ENCODE results near the gene KRT3. TPM values are rescaled to one million over a fixed set of nuclear protein-coding genes. Genes with fewer than 3 reads are reported as not detected.

The KRT3 gene
- total RNA-seq, 4 donors from 2014 or later = not detected

DNA sequence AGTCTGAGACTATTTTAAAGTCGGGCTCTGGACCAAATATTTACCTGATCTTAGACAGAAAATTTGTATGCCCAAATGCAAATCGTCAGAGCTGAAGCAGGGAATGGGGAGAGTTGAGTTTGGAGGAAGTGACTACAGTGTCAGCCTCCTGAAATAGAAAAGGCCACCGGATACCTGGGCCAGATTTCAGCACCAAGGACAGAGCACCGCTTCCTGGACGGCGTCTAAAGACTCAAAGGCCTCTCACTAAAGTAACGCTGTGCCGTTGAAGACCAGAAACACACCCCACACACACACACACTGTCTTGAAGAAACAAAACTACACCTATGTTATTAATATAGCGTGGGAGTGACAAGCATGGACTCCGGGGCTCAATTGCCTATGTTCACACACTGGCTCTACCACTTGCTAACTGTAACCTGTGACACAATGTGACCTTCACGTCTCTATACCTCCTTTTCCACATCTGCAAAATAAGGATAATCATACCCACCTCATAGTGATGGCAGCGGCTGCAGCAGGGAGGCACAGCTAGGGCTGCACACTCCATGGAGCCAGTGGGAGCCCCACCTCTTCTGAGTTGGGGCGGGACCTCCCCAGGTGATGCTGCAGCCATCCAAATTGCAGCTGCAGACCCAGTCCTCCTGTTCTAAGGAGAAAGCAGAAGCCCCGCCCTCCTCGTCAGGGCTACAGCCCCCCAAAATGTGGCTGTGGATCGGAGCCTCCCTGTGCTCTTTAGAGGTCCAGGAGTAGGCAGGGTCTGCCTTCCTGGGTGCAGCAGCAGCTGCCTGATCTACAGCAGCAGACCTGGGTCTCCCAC lies 54.3 kb downstream of the KRT3 start:
- no peak overlapping the region for H3K27ac ChIP-seq (replicated peaks in 1 of 4)
- no peaks in the 10 kb centered on the region for H3K4me1 ChIP-seq
- DNase-seq (ENCODE audit: extremely low spot score) = no peak
- no peaks in the 10 kb centered on the region for H3K9me3 ChIP-seq
- intact Hi-C loops (cut with DNase I) = no loop called here
- TF ChIP-seq POLR2AphosphoS5 (IDR thresholded peaks at IDR 0.05) (no peak), POLR2A (IDR thresholded peaks at IDR 0.05; ENCODE audit: low read depth) (no peak), EP300 (IDR thresholded peaks at IDR 0.05) (no peak), CTCF (IDR thresholded peaks at IDR 0.05) (no peak)
- no peak overlapping the region for H3K4me3 ChIP-seq
- WGBS = 15% methylated on average over 14 of the region's 16 CpGs
- no peaks in the 10 kb centered on the region for H3K36me3 ChIP-seq
- peaks cover 0 to 38% (median 0%) of the 10 kb centered on the region in 4 donors for H3K27me3 ChIP-seq

- peaks cover 0 to 42% (median 0%) of the 10 kb centered on the region in 4 donors for H3K27me3 ChIP-seq
- TF ChIP-seq EP300 (IDR thresholded peaks at IDR 0.05) (no peak), CTCF (IDR thresholded peaks at IDR 0.05) (no peak), POLR2A (IDR thresholded peaks at IDR 0.05; ENCODE audit: low read depth) (no peak), POLR2AphosphoS5 (IDR thresholded peaks at IDR 0.05) (no peak)
- intact Hi-C loops (cut with DNase I) = no loop called here
These were observed 55.3 kb downstream of the KRT3 start for GRCh38 chr12:52740584-52740983.

DNA sequence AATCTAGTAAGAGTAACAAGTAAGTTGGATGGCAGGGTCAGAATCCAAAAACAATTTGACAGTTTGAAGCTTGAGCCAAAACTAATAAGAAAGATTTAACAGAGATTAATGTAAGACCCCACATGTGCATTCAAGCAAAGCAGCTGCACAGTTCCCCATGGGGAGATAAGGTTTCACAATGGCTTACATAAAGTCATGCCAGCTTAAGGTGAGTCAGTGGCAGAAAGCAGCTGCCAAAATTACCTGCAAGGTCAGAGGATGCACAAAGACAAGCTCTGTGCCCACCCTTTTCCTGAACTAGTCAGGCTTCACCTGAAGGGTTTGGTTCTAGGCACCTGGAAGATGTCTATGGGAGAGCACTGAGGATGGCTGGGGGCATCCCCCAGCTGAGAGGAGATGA lies 56.0 kb downstream of the KRT3 start:
- Histone ChIP-seq H3K27me3 (peaks cover 0 to 48% (median 0%) of the 10 kb centered on the region in 4 donors), H3K4me3 (no peak overlapping the region)

More at GRCh38 chr12:52740584-52740983, 55.3 kb downstream of the KRT3 start:
- H3K36me3 ChIP-seq = no peaks in the 10 kb centered on the region
- no peaks in the 10 kb centered on the region for H3K4me1 ChIP-seq
- H3K27ac ChIP-seq (replicated peaks in 1 of 4) = no peak overlapping the region
- no peak overlapping the region for H3K4me3 ChIP-seq
- no peak for DNase-seq (ENCODE audit: extremely low spot score)
- no peaks in the 10 kb centered on the region for H3K9me3 ChIP-seq

More for the DNA sequence above, 56.0 kb downstream of the KRT3 start:
- DNase-seq (ENCODE audit: extremely low spot score) = no peak
- Histone ChIP-seq H3K36me3 (no peaks in the 10 kb centered on the region), H3K4me1 (no peaks in the 10 kb centered on the region), H3K9me3 (no peaks in the 10 kb centered on the region), H3K27ac (replicated peaks in 1 of 4) (no peak overlapping the region)
- TF ChIP-seq POLR2AphosphoS5 (IDR thresholded peaks at IDR 0.05) (no peak), CTCF (IDR thresholded peaks at IDR 0.05) (no peak), POLR2A (IDR thresholded peaks at IDR 0.05; ENCODE audit: low read depth) (no peak), EP300 (IDR thresholded peaks at IDR 0.05) (no peak)
- intact Hi-C loops (cut with DNase I) = no loop called here

Small RNA genes within 50 kb of the gene (small RNA-seq; reads per million reads assigned to genes)
- gene AC107016.2 = 0 reads per million in 3 donors

Other genes with a start within 250 kb of the KRT3 start
- not detected for gene KRT71, start 243.0 kb downstream of the KRT3 start, total RNA-seq
- not detected for gene KRT74, start 222.3 kb downstream of the KRT3 start, total RNA-seq
- not detected for gene KRT72, start 194.7 kb downstream of the KRT3 start, total RNA-seq
- not detected for gene KRT73, start 177.6 kb downstream of the KRT3 start, total RNA-seq
- gene KRT2, start 143.9 kb downstream of the KRT3 start, total RNA-seq = not detected
- not detected for gene KRT1, start 115.7 kb downstream of the KRT3 start, total RNA-seq
- gene KRT77, start 92.6 kb downstream of the KRT3 start, total RNA-seq = not detected
- not detected for gene KRT76, start 18.8 kb downstream of the KRT3 start, total RNA-seq
- 1 to 10 TPM in 1 of 4 donors, under 1 TPM in 3; 0.13 to 5.4 (median 0.20) TPM for gene KRT4, start 18.0 kb upstream of the KRT3 start, total RNA-seq
- gene KRT79, start 38.2 kb upstream of the KRT3 start, total RNA-seq = not detected
- gene KRT78, start 52.9 kb upstream of the KRT3 start, total RNA-seq = 1 to 10 TPM in 1 of 4 donors, under 1 TPM in 2, not detected in 1; 0.33 to 2.1 (median 0.75) TPM
- gene KRT8, start 109.0 kb upstream of the KRT3 start, total RNA-seq = 100 to 1,000 TPM; 136 to 508 (median 387) TPM
- gene KRT18, start 153.0 kb upstream of the KRT3 start, total RNA-seq = 10 to 100 TPM; 19.7 to 42.5 (median 23.6) TPM
- 100 to 1,000 TPM; 400 to 648 (median 576) TPM for gene EIF4B, start 210.3 kb upstream of the KRT3 start, total RNA-seq